ENCODE measurements around the gene HDAC9. TPM values are rescaled to one million over a fixed set of nuclear protein-coding genes. Genes with fewer than 3 reads are reported as not detected.

The HDAC9 gene
- total RNA-seq, 1 experiment from 2014 or later = 7.7 TPM

- no peak for TF ChIP-seq CTCF (conservative IDR thresholded peaks at IDR 0.05)
- no peak overlapping the region for H2BK20ac ChIP-seq (ENCODE audit: low read depth, low read length, poor library complexity, severe bottlenecking)
- Mint-ChIP-seq H3K4me1 (peaks cover 0 to 6% of the 10 kb centered on the region in 2 experiments; a peak in 1 of 4 replicates), H3K4me3 (no peak overlapping the region), H3K27ac (no peak overlapping the region), H3K27me3 (ENCODE audit: low read depth) (no peaks in the 10 kb centered on the region), H3K36me3 (ENCODE audit: insufficient read depth in 1 of 3, low read depth in 3 of 3) (no peaks in the 10 kb centered on the region), H3K9me3 (no peaks in the 10 kb centered on the region)
- no peaks in the 10 kb centered on the region for H3K27me3 ChIP-seq (ENCODE audit: insufficient read depth, low read length)
- no peak overlapping the region for H2BK5ac ChIP-seq (ENCODE audit: insufficient read length, low read length)
- H2AK5ac ChIP-seq (ENCODE audit: insufficient read length, low read length) = no peak overlapping the region
- no peak overlapping the region for H4K91ac ChIP-seq (ENCODE audit: insufficient read length, low read depth, low read length)
- H3K4me2 ChIP-seq (ENCODE audit: insufficient read depth, insufficient read length, low read length) = no peak overlapping the region
- no peak overlapping the region for H2AFZ ChIP-seq (ENCODE audit: low read length)
- no peak overlapping the region for H3K56ac ChIP-seq (ENCODE audit: insufficient read length, low read depth, low read length)
- H3K4me1 ChIP-seq (ENCODE audit: insufficient read depth, low read length) = no peaks in the 10 kb centered on the region
- H2BK12ac ChIP-seq (ENCODE audit: insufficient read length, low read depth, low read length) = no peak overlapping the region
- no peak for DNase-seq
- no peaks in the 10 kb centered on the region for H3K79me1 ChIP-seq (ENCODE audit: insufficient read depth, low read depth, low read length, poor library complexity, severe bottlenecking)
- H2BK15ac ChIP-seq (ENCODE audit: low read depth, low read length) = no peak overlapping the region
- H3K23me2 ChIP-seq (ENCODE audit: insufficient read length, low read depth, low read length, poor library complexity, severe bottlenecking) = no peaks in the 10 kb centered on the region
- H3K4ac ChIP-seq (ENCODE audit: low read depth, low read length) = no peak overlapping the region
- H4K5ac ChIP-seq (ENCODE audit: insufficient read length, low read depth, low read length) = no peak overlapping the region
- no peaks in the 10 kb centered on the region for H3K9me3 ChIP-seq (ENCODE audit: control insufficient read depth, low read depth, low read length)
- no peaks in the 10 kb centered on the region for H3K79me2 ChIP-seq (ENCODE audit: insufficient read depth, low read length)
- H3K27ac ChIP-seq (ENCODE audit: insufficient read length, low read depth, low read length) = no peak overlapping the region
- H3T11ph ChIP-seq (ENCODE audit: low read length) = no peak overlapping the region
- no peak overlapping the region for H3K23ac ChIP-seq (ENCODE audit: insufficient read length, low read depth, low read length)
- H3K18ac ChIP-seq (ENCODE audit: insufficient read length, low read depth, low read length) = no peak overlapping the region
- no peaks in the 10 kb centered on the region for H4K20me1 ChIP-seq (ENCODE audit: control insufficient read depth, insufficient read depth, insufficient read length)
- WGBS (ENCODE audit: extremely low coverage, insufficient read length, low lambda C conversion rate) = no CpG with 5 or more reads among the region's 1 CpG
- no peak overlapping the region for H3K14ac ChIP-seq (ENCODE audit: insufficient read depth, low read length)
- H4K8ac ChIP-seq (replicated peaks; ENCODE audit: insufficient read length, low read depth, low read length) = no peak overlapping the region
- no peak overlapping the region for H3K9ac ChIP-seq (ENCODE audit: extremely low read depth, insufficient read length, low read length)
- H2BK120ac ChIP-seq (ENCODE audit: low read depth, low read length, poor library complexity, severe bottlenecking) = no peak overlapping the region
Observed at GRCh38 chr7:18655912-18656311, 160.4 kb downstream of the HDAC9 start.

Data from H9 (cell line).